HG03159 (cell line): ENCODE measurements around the gene TAL1.

Experiments used
- ATAC-seq: cut with Tn5 transposase; IDR thresholded peaks from one replicate; pipeline ENCODE4 v1.9.1; 2021; ENCODE audit warnings: mild to moderate bottlenecking, moderate library complexity; ENCODE audit not compliant: unreplicated experiment

The TAL1 gene

GRCh38 chr1:47229886-47230691 is 1.9 kb downstream of the TAL1 start:
- ATAC-seq: no peak

DNA sequence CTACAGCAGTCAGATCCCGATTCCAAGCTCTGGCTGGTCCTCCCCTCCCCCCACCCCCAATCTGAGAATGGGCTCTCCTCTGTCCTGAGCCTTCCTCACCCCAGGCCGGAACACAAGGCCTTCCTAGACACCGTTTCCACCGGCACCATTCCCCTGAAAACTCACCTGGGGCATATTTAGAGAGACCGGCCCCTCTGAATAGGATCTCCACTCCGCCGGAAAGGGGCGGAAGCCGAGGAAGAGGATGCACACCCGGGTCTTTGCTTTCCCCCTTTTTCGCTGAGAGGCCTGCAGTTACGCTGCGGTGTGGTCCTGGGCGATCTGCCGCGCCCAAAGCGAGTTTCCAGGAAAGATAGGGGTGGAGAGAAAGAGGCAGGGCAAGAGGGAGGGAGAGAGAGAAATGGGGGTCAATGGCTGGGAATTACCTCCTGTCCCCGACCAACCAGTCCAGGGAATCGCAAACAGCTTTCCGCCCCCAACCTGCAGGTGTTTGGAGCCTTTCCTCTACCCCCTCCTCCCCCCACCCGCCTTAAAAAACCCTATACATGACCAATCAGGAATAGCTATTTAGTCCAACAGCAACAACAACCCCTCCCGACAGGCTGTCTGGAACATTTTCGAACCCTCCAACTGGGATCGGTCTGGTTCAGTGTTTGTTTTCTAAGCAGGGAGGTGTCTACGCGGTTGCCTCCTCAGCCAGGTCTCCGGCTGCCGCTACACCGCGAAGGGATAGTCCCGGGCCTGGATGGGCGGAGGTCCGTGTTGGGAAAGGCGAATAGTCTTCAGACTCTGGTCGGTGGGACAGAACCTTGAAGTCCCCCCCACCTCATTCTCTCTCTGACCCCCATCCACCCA is 2.8 kb downstream of the TAL1 start:
- ATAC-seq: no peak

DNA sequence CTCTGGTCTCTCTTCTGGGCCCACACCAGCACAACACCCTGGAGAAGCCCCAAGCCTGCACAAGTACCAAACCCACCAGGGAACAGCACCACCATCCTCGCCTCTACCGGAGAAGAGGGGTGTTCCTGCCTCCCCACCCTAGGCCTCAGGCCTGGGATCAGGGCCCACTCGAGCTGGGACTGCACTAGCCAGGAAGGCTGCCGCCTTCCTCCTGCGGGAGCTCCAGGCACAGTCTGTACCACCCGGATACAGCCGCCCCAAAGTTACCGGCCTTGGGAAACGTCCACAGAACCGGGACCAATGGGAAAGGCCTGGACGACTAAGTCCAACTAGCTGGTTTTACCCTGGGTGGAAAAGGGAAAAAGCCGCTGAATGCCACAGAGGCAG is 3.4 kb downstream of the TAL1 start:
- no peak for ATAC-seq

GRCh38 chr1:47227341-47228232 is 4.4 kb downstream of the TAL1 start:
- ATAC-seq: no peak

DNA sequence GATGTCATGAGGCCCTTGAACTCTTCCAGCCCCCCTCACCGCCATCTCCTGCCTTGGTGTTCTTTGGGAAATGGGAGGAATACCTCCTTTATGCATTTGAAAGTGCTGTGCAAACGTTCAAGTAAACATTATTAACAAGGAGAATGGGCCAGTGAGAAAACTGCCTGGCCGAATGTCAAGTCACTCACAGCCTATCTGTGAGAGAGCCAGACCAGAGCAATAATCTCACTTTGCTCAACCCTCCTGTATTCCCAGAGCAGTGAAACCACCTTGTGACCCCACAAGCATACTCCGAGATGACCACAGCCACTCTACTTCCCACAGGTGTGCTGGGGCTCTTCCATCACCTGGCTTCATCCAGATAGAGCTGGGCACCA is 5.2 kb downstream of the TAL1 start:
- ATAC-seq: no peak

DNA sequence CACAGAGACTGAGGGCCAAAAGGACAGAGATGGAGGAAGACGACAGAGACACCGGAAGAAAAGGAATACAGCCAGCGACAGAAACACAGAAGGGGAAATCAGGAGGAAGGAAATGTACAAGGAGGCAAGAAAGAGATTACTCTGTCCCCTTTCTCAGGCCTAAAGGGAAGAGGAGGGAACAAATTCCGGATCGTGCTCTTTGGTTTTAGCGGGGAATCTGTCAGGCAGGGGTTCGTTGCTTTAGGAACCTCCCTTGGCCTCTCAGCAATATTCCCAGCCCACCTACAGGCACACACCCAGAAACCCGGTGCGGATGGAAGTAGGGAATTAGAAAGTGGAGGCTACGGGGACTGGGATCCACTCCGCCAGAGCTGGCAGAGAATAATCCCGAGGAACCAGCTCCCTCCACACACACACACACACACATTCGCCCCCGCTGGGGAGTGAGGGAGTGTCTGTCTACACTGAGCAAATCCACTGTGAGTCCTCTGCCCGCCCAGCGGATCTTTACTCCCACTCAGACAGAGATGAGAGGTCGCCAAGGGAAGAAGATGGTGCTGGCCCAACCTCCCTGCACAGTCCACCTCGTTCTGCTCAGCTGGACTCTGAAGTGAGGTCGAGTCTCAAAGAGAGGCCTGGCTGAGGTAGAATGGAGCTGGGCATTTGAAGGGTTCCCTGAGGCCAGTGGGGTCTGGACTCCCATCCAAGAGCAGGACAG is 5.7 kb downstream of the TAL1 start:
- ATAC-seq: no peak

DNA sequence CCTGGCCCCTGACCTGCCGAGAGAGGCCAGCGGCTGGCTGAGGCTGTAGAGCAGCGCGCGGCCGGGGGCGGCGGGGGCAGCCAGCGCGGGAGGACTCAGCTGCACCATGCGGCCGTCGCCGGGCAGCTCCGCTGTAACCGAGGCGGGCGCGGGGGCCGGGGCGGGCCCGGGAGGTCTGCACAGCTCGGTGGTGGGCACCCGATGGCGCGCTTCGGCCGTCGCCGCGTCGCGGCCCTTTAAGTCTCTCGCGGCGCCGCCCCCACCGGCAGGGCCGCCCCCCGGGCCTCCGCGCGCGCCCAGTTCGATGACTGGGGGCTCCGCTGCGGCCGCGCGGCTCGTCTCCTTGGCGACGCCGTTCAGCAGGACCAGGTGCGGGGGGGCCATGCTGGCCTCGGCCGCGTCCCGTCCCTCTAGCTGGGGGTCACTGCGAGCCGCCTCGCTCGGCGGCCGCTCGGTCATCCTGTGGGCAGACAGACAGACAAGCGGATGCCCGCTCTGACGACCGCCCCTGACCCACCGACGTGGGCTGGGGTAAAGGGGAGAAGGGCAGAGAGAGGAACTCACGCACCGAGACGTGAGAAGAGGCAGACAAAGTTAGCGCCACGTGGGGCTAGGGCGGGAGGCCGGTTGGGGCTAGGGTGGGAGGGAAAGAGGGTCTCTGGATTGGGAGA is 6.5 kb downstream of the TAL1 start:
- ATAC-seq: no peak

DNA sequence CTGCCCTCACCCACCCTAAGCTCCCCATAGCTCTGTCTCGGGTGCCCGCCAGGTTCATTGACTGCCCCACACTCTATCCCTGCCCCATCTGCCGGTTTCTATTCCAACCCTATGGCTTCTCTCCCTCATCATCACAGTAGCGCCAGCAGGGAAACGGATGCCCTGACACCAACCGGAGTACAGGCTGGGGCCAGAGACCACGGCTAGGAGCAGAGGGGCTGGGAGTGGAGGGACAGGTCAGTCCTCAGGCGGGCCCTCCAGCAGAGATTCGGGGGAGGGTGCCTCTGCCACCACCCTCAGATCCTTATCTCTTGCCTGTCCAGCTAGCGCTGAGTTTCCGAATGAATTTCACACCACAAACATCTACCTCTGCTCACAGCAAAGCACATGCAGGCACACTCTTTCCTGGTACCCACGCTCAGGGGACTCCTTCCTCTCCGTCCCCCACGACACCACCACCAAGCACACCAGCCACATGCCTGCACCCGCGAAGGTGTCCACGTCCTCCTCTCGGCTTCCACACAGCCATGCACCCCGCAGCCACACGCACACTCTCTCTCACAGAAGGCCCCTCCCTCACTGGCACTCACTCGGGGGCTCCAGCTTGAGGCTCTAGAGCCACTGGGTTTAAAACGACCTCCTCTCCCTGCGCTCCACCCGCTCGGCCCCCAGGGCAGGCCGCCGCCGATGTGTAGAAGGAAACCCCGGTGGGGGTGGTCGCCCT is 7.2 kb downstream of the TAL1 start:
- no peak for ATAC-seq

DNA sequence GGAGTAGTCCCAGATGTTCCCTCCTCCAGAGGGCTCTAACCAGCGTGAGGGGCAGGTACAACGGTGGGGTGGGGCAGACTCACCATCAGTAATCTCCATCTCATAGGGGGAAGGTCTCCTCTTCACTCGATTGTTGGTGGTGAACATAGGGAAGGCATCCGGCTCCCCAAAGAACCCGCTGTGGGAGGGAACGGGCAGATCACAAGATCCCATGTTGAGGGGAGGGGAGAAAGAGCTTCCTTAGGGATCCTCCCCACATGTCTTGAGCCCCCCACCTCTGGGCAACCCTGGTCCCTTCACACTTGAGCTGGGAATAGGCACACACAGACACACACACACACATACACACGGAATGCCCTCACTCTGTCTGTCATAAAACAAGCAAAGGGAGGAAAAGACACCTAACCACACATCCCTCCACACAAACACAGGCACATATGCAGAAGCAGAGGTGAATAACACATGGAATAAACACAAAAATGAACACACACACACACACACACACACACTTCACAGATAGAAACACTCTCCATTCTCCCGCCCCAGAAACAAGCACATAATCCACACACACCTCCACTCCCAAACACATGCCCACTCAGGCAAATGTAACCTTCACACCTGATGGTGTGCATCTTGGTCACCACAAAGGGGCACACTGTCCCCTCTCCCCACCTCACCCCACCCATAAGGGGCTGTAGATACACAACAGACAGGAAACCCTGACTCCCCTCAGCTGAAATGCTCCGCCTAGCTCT is 7.9 kb downstream of the TAL1 start:
- no peak for ATAC-seq

GRCh38 chr1:47223174-47223920 is 8.7 kb downstream of the TAL1 start:
- ATAC-seq: no peak

DNA sequence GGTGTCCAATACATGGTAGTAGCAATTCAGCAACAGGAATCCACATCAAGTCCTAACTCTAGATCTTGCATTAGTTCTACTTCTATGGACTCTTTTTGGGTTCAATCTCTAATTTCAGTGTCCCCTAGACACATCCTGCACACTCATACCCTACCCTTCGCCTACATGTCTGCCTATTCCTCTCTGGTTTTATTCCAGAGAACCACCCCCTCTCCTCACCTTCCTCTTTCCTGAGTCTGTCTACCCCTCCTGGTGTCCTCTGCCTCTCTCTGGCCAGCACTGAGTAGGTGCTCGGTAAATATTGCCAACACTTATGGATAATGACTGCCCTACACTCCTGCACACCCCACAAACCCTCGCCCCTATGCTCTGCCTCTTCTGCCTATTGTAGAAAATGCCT is 9.5 kb downstream of the TAL1 start:
- ATAC-seq: no peak

DNA sequence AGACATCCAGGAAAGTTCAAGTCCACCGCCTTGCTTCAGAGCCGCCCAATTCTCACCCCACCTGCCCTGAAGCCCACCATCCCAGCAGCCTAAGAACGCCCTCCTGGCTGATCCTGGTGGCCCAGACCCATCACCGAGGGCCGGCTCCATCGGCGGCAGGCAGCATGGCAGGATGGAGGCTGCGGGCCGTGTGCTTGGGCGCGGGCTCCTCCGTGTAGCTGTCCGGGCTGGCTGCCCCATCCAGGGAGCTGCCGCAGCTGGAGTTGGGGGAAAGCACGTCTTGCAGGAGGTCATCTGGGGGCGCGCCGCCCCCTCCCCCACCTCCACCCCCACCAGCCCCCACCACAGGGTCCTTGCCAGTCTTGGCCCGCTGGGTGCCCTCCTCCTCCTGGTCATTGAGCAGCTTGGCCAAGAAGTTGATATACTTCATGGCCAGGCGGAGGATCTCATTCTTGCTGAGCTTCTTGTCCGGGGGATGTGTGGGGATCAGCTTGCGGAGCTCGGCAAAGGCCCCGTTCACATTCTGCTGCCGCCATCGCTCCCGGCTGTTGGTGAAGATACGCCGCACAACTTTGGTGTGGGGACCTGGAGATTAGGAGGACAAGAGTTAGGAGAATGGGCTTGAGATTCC is 12.3 kb downstream of the TAL1 start:
- no peak for ATAC-seq

- ATAC-seq: no peak
These were observed 13.0 kb downstream of the TAL1 start for GRCh38 chr1:47219001-47219400.

GRCh38 chr1:47216278-47217059 is 15.6 kb downstream of the TAL1 start:
- ATAC-seq: no peak

DNA sequence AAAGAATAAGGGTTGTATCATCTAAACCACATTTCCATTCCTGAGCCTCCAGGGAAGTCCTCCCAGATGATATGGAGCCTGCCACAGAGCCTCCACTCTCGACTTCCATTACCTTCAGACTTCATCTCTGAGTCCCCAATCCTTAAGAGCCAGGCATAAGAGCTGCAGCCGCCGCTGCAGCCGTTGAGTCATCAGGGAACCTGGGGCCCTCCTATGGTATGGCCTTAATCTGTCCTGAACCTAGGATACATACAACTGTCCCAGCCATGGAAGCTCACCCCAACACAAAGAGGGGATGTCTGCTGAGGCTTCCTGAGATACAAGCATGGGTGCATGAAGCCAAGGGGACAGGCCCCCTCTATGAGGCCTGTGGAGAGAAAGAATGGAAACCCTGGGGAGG is 16.3 kb downstream of the TAL1 start:
- ATAC-seq: no peak

GRCh38 chr1:47214549-47214948 is 17.5 kb downstream of the TAL1 start:
- no peak for ATAC-seq
